HCT116 (cell line): Measurements from ENCODE around the gene NHP2. TPM values are rescaled to one million over a fixed set of nuclear protein-coding genes. Genes with fewer than 3 reads are reported as not detected.
"Not testable (repeated sequence)": the region's sequence is repeated elsewhere in the genome, so short reads cannot be mapped to it uniquely, and the experiment has no call there.

ENCODE experiments used
- ATAC-seq: fragments of 200-7000 bp; cut with Tn5 transposase; 2 replicates; pipeline ENCODE4 v1.9.1; 2020; ENCODE audit warnings: mild to moderate bottlenecking, moderate library complexity
- BruUV-seq: library from RNA; stranded (reverse); fragments of 400-500 nt; replicated peaks from 2 replicates; lab custom pipeline; 2021; lab: Mats Ljungman, UMichigan
- CTCF ChIA-PET: fragments of 300-600 bp; sonication (Branson Sonifier 250); formaldehyde crosslinking; loops from one replicate; lab custom pipeline; 2021; ENCODE audit warnings: antibody characterized with exemption; lab: Charles Lee
- POLR2A ChIA-PET: fragments of 300-600, 350-600 bp; sonication (Branson Sonifier 250); formaldehyde crosslinking; loops from one replicate; lab custom pipeline; 2021; ENCODE audit warnings: antibody characterized with exemption; lab: Charles Lee
- RAD21 ChIA-PET, 2 experiments: fragments of 300-600 bp; sonication (Branson Sonifier 250); formaldehyde crosslinking; loops; one replicate each; lab custom pipeline; 2023; ENCODE audit warnings: low total read pairs in 2 of 2; ENCODE audit not compliant: uncharacterized antibody in 2 of 2, unreplicated experiment in 2 of 2, low non-redundant PET in 1 of 2; lab: Charles Lee
- DNase-seq: peaks from one replicate; pipeline ENCODE4 v3.0.0-alpha.2; 2010; ENCODE audit warnings: low read depth, low spot score
- H2AFZ ChIP-seq: fragments of 200-600 bp; shearing (Covaris generic), sonication (generic); 2 replicates; pipeline ENCODE4 v1.6.1; 2017; ENCODE audit warnings: low read depth, mixed run types, mixed read lengths, antibody characterized with exemption, low read length; ENCODE audit not compliant: poor library complexity, severe bottlenecking
- H3K27ac ChIP-seq: 2 replicates; pipeline ENCODE4 v1.5.1; 2012; ENCODE audit warnings: low read depth, low read length
- H3K27me3 ChIP-seq: fragments of 200-600 bp; sonication (generic); 2 replicates; pipeline ENCODE4 v1.6.1; 2016; ENCODE audit warnings: mixed run types, low read length, mixed read lengths; ENCODE audit not compliant: insufficient read depth
- H3K36me3 ChIP-seq, 2 experiments: fragments of 200-500 bp in 1 of 2; fragments of 200-600 bp in 1 of 2; sonication (Bioruptor generic) in 1 of 2; sonication (generic) in 1 of 2; 2 replicates each; pipeline versions ENCODE4 v1.5.1 to v1.6.1; 2014 to 2016; ENCODE audit warnings: low read length in 2 of 2, inconsistent platforms in 1 of 2, mixed read lengths in 1 of 2, mixed run types in 1 of 2; ENCODE audit not compliant: insufficient read depth in 2 of 2, control insufficient read depth in 1 of 2
- H3K4me1 ChIP-seq, 2 experiments: fragments of 200-600 bp in 1 of 2; sonication (generic) in 1 of 2; 2 replicates each; pipeline versions ENCODE4 v1.5.1 to v1.6.1; 2012 to 2017; ENCODE audit warnings: low read length in 2 of 2, inconsistent platforms in 1 of 2, mild to moderate bottlenecking in 1 of 2, mixed read lengths in 1 of 2, mixed run types in 1 of 2, moderate library complexity in 1 of 2; ENCODE audit not compliant: insufficient read depth in 2 of 2, control insufficient read depth in 1 of 2
- H3K4me2 ChIP-seq: fragments of 200-600 bp; sonication (generic); 2 replicates; pipeline ENCODE4 v1.6.1; 2017; ENCODE audit warnings: mixed run types, low read length, mixed read lengths
- H3K4me3 ChIP-seq, 2 experiments: fragments of 200-600 bp in 1 of 2; sonication (generic) in 1 of 2; replicated peaks in 1 of 2; 2 replicates each; pipeline ENCODE4 v1.5.1; 2011 to 2016; ENCODE audit warnings: low read length in 2 of 2, control low read depth in 1 of 2, low read depth in 1 of 2, mild to moderate bottlenecking in 1 of 2, mixed read lengths in 1 of 2, mixed run types in 1 of 2
- H3K79me2 ChIP-seq: fragments of 200-600 bp; sonication (generic); 2 replicates; pipeline ENCODE4 v1.6.1; 2017; ENCODE audit warnings: mild to moderate bottlenecking, mixed run types, low read length, moderate library complexity, mixed read lengths; ENCODE audit not compliant: insufficient read depth
- H3K9ac ChIP-seq: fragments of 200-600 bp; sonication (generic); 2 replicates; pipeline ENCODE4 v1.6.1; 2016; ENCODE audit warnings: low read length, mixed read lengths
- H3K9me2 ChIP-seq: fragments of 200-600 bp; sonication (generic), shearing (Covaris generic); 2 replicates; pipeline ENCODE4 v1.6.1; 2017; ENCODE audit warnings: mixed run types, mild to moderate bottlenecking, moderate library complexity; ENCODE audit not compliant: insufficient read depth
- H3K9me3 ChIP-seq, 2 experiments: fragments of 200-500 bp in 1 of 2; fragments of 200-600 bp in 1 of 2; sonication (Bioruptor generic) in 1 of 2; sonication (generic) in 1 of 2; 2 replicates each; pipeline ENCODE4 v1.6.1; 2014 to 2017; ENCODE audit warnings: low read length in 2 of 2, mixed read lengths in 2 of 2, inconsistent platforms in 1 of 2, low read depth in 1 of 2, mild to moderate bottlenecking in 1 of 2, mixed run types in 1 of 2, moderate library complexity in 1 of 2; ENCODE audit not compliant: control insufficient read depth in 1 of 2, insufficient read depth in 1 of 2
- H4K20me1 ChIP-seq: fragments of 200-600 bp; sonication (generic), shearing (Covaris generic); 2 replicates; pipeline ENCODE4 v1.6.1; 2017; ENCODE audit warnings: mixed run types, mild to moderate bottlenecking, moderate library complexity; ENCODE audit not compliant: insufficient read depth
- CBX3 ChIP-seq: IDR thresholded peaks from 2 replicates; pipeline ENCODE4 v1.6.1; 2012; ENCODE audit warnings: low read depth
- EZH2phosphoT487 ChIP-seq: fragments of 200-600 bp; IDR thresholded peaks from 2 replicates; pipeline ENCODE4 v1.6.1; 2018; ENCODE audit warnings: antibody characterized with exemption, borderline replicate concordance
- POLR2A ChIP-seq: IDR thresholded peaks from 2 replicates; pipeline ENCODE4 v1.7.0; 2011; ENCODE audit warnings: borderline replicate concordance; ENCODE audit not compliant: insufficient read depth, insufficient read length; ENCODE audit errors: extremely low read depth
- POLR2AphosphoS5 ChIP-seq: IDR thresholded peaks from 2 replicates; pipeline ENCODE4 v1.6.1; 2011; ENCODE audit warnings: mild to moderate bottlenecking, low read depth, low read length, moderate library complexity
- RAD21 ChIP-seq: IDR thresholded peaks from 2 replicates; pipeline ENCODE4 v1.6.1; 2012; ENCODE audit warnings: low read depth, mild to moderate bottlenecking
- SP1 ChIP-seq: IDR thresholded peaks from 2 replicates; pipeline ENCODE4 v1.6.1; 2012; ENCODE audit warnings: low read depth
- SRF ChIP-seq: IDR thresholded peaks from 2 replicates; pipeline ENCODE4 v1.6.1; 2012; ENCODE audit warnings: low read depth
- TCF7L2 ChIP-seq: IDR thresholded peaks from 2 replicates; pipeline ENCODE4 v1.7.0; 2011; ENCODE audit warnings: borderline replicate concordance, inconsistent platforms; ENCODE audit not compliant: insufficient read depth, insufficient read length; ENCODE audit errors: extremely low read depth
- intact Hi-C: fragments of 100-400 bp; cut with micrococcal nuclease; formaldehyde crosslinking; loops from 2 replicates; pipeline ENCODE4 v1.10.0; 2022
- total RNA-seq: library from RNA; stranded (reverse); gene quantifications from one replicate; pipeline ENCODE4 v1.2.1, GENCODE V29; 2021; ENCODE audit not compliant: unreplicated experiment

Gene NHP2
- total RNA-seq, 1 experiment from 2014 or later, result 260 TPM

GRCh38 chr5:178129296-178129695 lies 24.4 kb downstream of the NHP2 start:
- BruUV-seq, result no TSS peak
- intact Hi-C loops, result no loop called here
- Histone ChIP-seq H4K20me1 (no peaks in the 10 kb centered on the region), H3K4me1 (peaks cover 6 to 15% of the 10 kb centered on the region in 2 experiments; a peak in 2 of 4 replicates), H3K9ac (no peak overlapping the region), H2AFZ (no peak overlapping the region), H3K27ac (no peak overlapping the region), H3K4me3 (no peak overlapping the region)
- DNase-seq (no peak), ATAC-seq (no peak)
- TF ChIP-seq SRF, result no peak
- TF ChIP-seq SP1, result no peak
- no peak for TF ChIP-seq CBX3
- no peak for TF ChIP-seq TCF7L2
- TF ChIP-seq POLR2AphosphoS5, result no peak
- TF ChIP-seq RAD21, result no peak
- no peak for TF ChIP-seq POLR2A
- no peak for TF ChIP-seq EZH2phosphoT487
- TF ChIP-seq, all 23 proteins: peak for 0
- RAD21 ChIA-PET, result no interaction called here
- Histone ChIP-seq H3K9me3 (no peaks in the 10 kb centered on the region), H3K79me2 (peaks cover 16% of the 10 kb centered on the region), H3K36me3 (no peaks in the 10 kb centered on the region; a peak in 1 of 4 replicates), H3K4me2 (no peak overlapping the region), H3K27me3 (no peaks in the 10 kb centered on the region), H3K9me2 (no peaks in the 10 kb centered on the region)
- CTCF ChIA-PET, result interaction anchor here (0.7 kb wide), 1 partner anchor 45 kb away, joined by 3 read pairs; no protein-coding TSS in a partner anchor
- POLR2A ChIA-PET, result no interaction called here

GRCh38 chr5:178127300-178128009 lies 26.2 kb downstream of the NHP2 start:
- POLR2A ChIA-PET, result interaction anchor here (1.0 kb wide), 1 partner anchor 8 kb away, joined by 3 read pairs; no protein-coding TSS in a partner anchor
- H3K9me3 ChIP-seq, DNase-seq, ATAC-seq, H3K36me3 ChIP-seq, H3K27ac ChIP-seq, RAD21 ChIA-PET, CTCF ChIA-PET, H2AFZ ChIP-seq, H3K9me2 ChIP-seq, H3K27me3 ChIP-seq, BruUV-seq, H3K9ac ChIP-seq, H4K20me1 ChIP-seq, H3K4me3 ChIP-seq, H3K4me2 ChIP-seq, intact Hi-C loops: not testable (repeated sequence)
- H3K79me2 ChIP-seq, result peaks cover 15% of the 10 kb centered on the region
- H3K4me1 ChIP-seq, result peaks cover 6 to 15% of the 10 kb centered on the region in 2 experiments; a peak in 2 of 4 replicates
